ENCODE results near the gene VOPP1.

The VOPP1 gene

DNA sequence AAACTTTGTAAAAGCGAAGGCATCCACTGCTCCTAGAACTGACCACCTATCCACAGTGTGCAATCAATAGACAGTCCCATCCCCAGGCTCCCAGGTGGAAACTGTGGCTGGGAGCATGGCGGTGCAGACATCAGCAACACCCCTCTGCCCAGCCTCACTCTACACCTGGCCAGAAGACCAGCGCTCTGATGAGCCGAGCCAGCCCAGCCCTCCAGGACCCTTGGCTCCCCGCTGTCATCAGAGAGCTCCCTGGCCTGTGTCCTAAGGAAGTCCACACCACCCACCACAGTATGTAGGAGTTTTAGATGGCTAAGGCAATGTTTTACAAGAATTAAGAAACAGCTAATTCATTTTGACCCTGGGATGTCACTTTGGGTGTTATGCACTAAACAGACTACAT lies 81.0 kb downstream of the VOPP1 start:
- TF ChIP-seq EZH2phosphoT487 (IDR thresholded peaks at IDR 0.05; ENCODE audit: borderline replicate concordance), result no peak
- TF ChIP-seq, protein P1, sequence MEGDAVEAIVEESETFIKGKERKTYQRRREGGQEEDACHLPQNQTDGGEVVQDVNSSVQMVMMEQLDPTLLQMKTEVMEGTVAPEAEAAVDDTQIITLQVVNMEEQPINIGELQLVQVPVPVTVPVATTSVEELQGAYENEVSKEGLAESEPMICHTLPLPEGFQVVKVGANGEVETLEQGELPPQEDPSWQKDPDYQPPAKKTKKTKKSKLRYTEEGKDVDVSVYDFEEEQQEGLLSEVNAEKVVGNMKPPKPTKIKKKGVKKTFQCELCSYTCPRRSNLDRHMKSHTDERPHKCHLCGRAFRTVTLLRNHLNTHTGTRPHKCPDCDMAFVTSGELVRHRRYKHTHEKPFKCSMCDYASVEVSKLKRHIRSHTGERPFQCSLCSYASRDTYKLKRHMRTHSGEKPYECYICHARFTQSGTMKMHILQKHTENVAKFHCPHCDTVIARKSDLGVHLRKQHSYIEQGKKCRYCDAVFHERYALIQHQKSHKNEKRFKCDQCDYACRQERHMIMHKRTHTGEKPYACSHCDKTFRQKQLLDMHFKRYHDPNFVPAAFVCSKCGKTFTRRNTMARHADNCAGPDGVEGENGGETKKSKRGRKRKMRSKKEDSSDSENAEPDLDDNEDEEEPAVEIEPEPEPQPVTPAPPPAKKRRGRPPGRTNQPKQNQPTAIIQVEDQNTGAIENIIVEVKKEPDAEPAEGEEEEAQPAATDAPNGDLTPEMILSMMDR (conservative IDR thresholded peaks at IDR 0.05; ENCODE audit: low read length), result no peak
- Histone ChIP-seq H3K36me3 (ENCODE audit: insufficient read depth, low read length) (peaks cover 90% of the 10 kb centered on the region; the same call in 1 of the 2 replicates), H3K9me2 (replicated peaks; ENCODE audit: low read depth, low read length) (no peaks in the 10 kb centered on the region), H3K4me3 (ENCODE audit: low read length, poor library complexity, severe bottlenecking) (no peak overlapping the region), H2AFZ (ENCODE audit: low read length) (no peak overlapping the region), H4K20me1 (ENCODE audit: insufficient read depth, low read length, poor library complexity, severe bottlenecking) (no peaks in the 10 kb centered on the region), H3K4me1 (ENCODE audit: insufficient read depth, low read length, poor library complexity, severe bottlenecking) (no peaks in the 10 kb centered on the region), H3K79me2 (ENCODE audit: insufficient read depth, low read length) (no peaks in the 10 kb centered on the region), H3K27me3 (ENCODE audit: insufficient read depth, low read length, poor library complexity, severe bottlenecking) (no peaks in the 10 kb centered on the region), H3K9me3 (ENCODE audit: insufficient read depth, low read depth, low read length) (no peaks in the 10 kb centered on the region), H3K9ac (ENCODE audit: low read depth, low read length, poor library complexity, severe bottlenecking) (no peak overlapping the region), H3K4me2 (ENCODE audit: low read depth, low read length, poor library complexity, severe bottlenecking) (no peak overlapping the region), H3F3A (ENCODE audit: low read depth) (no peaks in the 10 kb centered on the region)

DNA sequence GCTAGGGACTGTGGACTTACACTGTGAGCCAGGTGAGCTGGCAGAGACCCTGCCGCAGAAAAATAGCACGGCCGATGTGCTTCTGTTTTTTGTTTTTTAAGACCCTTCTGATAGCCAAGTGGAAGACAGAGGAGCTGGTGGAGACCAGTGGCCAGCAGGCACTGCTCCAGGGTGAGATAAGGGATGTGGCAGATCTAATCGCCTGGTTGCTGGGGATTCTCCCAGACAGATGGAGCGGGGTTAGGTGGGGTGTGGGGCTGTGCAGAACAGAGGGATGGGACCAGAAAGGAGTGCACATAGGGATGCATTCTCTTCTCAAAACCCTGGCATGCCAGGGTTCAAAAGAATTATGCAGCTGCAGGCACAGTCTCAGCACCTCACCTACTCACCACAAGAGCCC lies 82.2 kb downstream of the VOPP1 start:
- Histone ChIP-seq H3K27me3 (ENCODE audit: insufficient read depth, low read length, poor library complexity, severe bottlenecking) (no peaks in the 10 kb centered on the region), H3K79me2 (ENCODE audit: insufficient read depth, low read length) (no peaks in the 10 kb centered on the region), H3K4me3 (ENCODE audit: low read length, poor library complexity, severe bottlenecking) (no peak overlapping the region), H3K4me1 (ENCODE audit: insufficient read depth, low read length, poor library complexity, severe bottlenecking) (no peaks in the 10 kb centered on the region), H2AFZ (ENCODE audit: low read length) (no peak overlapping the region), H3F3A (ENCODE audit: low read depth) (no peaks in the 10 kb centered on the region), H3K9ac (ENCODE audit: low read depth, low read length, poor library complexity, severe bottlenecking) (no peak overlapping the region), H3K9me2 (replicated peaks; ENCODE audit: low read depth, low read length) (no peaks in the 10 kb centered on the region), H4K20me1 (ENCODE audit: insufficient read depth, low read length, poor library complexity, severe bottlenecking) (no peaks in the 10 kb centered on the region), H3K4me2 (ENCODE audit: low read depth, low read length, poor library complexity, severe bottlenecking) (no peak overlapping the region), H3K9me3 (ENCODE audit: insufficient read depth, low read depth, low read length) (no peaks in the 10 kb centered on the region), H3K36me3 (ENCODE audit: insufficient read depth, low read length) (peaks cover 88% of the 10 kb centered on the region; the same call in 1 of the 2 replicates)
- TF ChIP-seq, protein P1 (conservative IDR thresholded peaks at IDR 0.05; ENCODE audit: low read length), result no peak
- TF ChIP-seq EZH2phosphoT487 (IDR thresholded peaks at IDR 0.05; ENCODE audit: borderline replicate concordance), result no peak

DNA sequence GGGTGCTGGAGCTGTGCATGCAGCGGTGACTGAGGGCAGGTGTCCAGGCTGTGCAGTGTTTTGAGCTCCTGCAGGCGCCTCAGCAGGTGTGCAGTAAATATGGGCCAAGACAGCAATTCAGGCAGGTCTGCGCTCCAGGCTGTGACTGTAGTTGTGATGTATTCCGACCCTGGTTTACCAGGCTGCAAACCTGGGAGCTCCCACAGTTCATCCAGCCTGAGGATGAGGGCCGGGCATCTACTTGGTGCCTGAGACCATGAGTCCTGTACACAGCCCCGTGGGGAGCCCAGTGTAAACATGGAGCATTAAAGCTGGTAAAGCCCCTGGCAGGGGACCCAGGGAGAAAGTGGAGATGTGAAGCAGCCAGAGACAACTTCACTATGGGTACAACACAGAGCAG lies 82.8 kb downstream of the VOPP1 start:
- Histone ChIP-seq H3F3A (ENCODE audit: low read depth) (no peaks in the 10 kb centered on the region), H4K20me1 (ENCODE audit: insufficient read depth, low read length, poor library complexity, severe bottlenecking) (no peaks in the 10 kb centered on the region), H3K4me1 (ENCODE audit: insufficient read depth, low read length, poor library complexity, severe bottlenecking) (no peaks in the 10 kb centered on the region), H3K27me3 (ENCODE audit: insufficient read depth, low read length, poor library complexity, severe bottlenecking) (no peaks in the 10 kb centered on the region), H3K9me3 (ENCODE audit: insufficient read depth, low read depth, low read length) (no peaks in the 10 kb centered on the region), H3K79me2 (ENCODE audit: insufficient read depth, low read length) (no peaks in the 10 kb centered on the region), H2AFZ (ENCODE audit: low read length) (no peak overlapping the region), H3K9me2 (replicated peaks; ENCODE audit: low read depth, low read length) (no peaks in the 10 kb centered on the region), H3K9ac (ENCODE audit: low read depth, low read length, poor library complexity, severe bottlenecking) (no peak overlapping the region), H3K4me3 (ENCODE audit: low read length, poor library complexity, severe bottlenecking) (no peak overlapping the region), H3K4me2 (ENCODE audit: low read depth, low read length, poor library complexity, severe bottlenecking) (no peak overlapping the region), H3K36me3 (ENCODE audit: insufficient read depth, low read length) (peaks cover 87% of the 10 kb centered on the region; the same call in 1 of the 2 replicates)
- TF ChIP-seq EZH2phosphoT487 (IDR thresholded peaks at IDR 0.05; ENCODE audit: borderline replicate concordance), result no peak
- TF ChIP-seq, protein P1 (conservative IDR thresholded peaks at IDR 0.05; ENCODE audit: low read length), result no peak
